ENCODE measurements around the gene UQCC2.

DNA sequence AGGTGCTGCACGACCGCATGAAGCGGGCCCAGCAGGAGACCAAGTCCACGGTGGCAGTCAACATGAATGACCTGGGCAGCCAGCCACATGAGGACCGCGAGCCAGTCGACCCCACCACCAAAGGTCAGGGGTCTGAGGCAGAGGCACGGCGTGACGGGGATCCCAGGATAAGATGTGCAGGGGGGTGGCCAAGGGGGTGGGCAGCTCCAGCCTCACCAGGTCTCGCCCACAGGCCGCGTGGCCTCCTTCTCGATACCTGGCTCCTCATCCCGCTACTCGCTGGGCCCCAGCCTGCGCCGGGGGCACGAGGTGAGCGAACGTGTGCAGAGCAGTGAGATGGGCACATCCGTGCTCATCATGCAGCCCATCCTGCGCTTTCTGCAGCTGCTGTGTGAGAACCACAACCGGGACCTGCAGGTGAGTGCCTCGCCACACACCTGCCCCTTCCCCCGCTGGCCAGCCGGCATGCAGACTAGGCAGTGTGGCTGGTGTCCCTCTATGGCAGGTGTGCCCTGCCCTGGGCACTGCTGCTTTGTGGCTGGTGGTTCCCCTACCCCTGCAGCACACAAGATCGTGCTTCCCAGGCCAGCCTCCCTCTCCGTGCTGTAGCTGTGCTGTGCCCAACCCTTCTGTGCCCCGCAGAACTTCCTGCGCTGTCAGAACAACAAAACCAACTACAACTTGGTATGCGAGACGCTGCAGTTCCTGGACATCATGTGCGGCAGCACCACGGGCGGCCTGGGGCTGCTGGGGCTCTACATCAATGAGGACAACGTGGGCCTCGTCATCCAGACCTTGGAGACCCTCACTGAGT, 25.9 kb downstream of the UQCC2 start:
- no peak for TF ChIP-seq POLR2A (IDR thresholded peaks at IDR 0.05)
- TF ChIP-seq, protein P1, sequence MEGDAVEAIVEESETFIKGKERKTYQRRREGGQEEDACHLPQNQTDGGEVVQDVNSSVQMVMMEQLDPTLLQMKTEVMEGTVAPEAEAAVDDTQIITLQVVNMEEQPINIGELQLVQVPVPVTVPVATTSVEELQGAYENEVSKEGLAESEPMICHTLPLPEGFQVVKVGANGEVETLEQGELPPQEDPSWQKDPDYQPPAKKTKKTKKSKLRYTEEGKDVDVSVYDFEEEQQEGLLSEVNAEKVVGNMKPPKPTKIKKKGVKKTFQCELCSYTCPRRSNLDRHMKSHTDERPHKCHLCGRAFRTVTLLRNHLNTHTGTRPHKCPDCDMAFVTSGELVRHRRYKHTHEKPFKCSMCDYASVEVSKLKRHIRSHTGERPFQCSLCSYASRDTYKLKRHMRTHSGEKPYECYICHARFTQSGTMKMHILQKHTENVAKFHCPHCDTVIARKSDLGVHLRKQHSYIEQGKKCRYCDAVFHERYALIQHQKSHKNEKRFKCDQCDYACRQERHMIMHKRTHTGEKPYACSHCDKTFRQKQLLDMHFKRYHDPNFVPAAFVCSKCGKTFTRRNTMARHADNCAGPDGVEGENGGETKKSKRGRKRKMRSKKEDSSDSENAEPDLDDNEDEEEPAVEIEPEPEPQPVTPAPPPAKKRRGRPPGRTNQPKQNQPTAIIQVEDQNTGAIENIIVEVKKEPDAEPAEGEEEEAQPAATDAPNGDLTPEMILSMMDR (IDR thresholded peaks at IDR 0.05): no peak

Measured in testis (tissue), 2 donors.